AG09309 (cell line): ENCODE data around the gene MYLK.

ENCODE experiments used
- DNase-seq: peaks from one replicate; pipeline ENCODE4 v3.0.0-alpha.2; 2010; ENCODE audit warnings: low read depth
- H3K4me3 ChIP-seq: 2 replicates; pipeline ENCODE4 v1.5.1; 2011; ENCODE audit warnings: mild to moderate bottlenecking, low read depth, low read length, moderate library complexity; ENCODE audit not compliant: control insufficient read depth
- CTCF ChIP-seq: IDR thresholded peaks from 2 replicates; pipeline ENCODE4 v1.5.1; 2011; ENCODE audit warnings: mild to moderate bottlenecking, low read depth, low read length, inconsistent platforms; ENCODE audit not compliant: insufficient read depth, control insufficient read depth; ENCODE audit errors: missing control alignments

MYLK gene

GRCh38 chr3:123635217-123635616 lies 248.9 kb downstream of the MYLK start:
- H3K4me3 ChIP-seq = no peak overlapping the region
- TF ChIP-seq CTCF = no peak
- DNase-seq = no peak

GRCh38 chr3:123634149-123635051 lies 249.7 kb downstream of the MYLK start:
- no peak overlapping the region for H3K4me3 ChIP-seq
- DNase-seq = no peak
- no peak for TF ChIP-seq CTCF

DNA sequence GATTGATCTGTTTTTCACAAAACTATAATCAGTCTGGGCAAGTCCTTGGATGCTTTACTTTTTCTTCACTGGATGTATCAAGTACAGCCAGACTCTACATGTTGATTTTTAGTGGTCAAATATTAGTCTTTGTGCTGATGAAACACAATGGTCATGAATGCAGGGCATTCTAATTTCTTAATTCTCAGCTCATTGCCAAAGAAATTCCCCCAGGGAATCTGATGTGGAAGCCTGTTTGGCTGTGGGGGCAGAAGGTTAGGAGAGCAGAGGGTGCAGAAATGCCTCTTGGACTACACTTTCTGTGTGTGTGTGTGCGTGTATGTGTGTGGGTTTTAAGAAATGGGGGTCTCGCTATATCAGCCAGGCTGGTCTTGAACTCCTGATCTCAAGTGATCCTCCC lies 250.6 kb downstream of the MYLK start:
- TF ChIP-seq CTCF = no peak
- no peak overlapping the region for H3K4me3 ChIP-seq
- no peak for DNase-seq

DNA sequence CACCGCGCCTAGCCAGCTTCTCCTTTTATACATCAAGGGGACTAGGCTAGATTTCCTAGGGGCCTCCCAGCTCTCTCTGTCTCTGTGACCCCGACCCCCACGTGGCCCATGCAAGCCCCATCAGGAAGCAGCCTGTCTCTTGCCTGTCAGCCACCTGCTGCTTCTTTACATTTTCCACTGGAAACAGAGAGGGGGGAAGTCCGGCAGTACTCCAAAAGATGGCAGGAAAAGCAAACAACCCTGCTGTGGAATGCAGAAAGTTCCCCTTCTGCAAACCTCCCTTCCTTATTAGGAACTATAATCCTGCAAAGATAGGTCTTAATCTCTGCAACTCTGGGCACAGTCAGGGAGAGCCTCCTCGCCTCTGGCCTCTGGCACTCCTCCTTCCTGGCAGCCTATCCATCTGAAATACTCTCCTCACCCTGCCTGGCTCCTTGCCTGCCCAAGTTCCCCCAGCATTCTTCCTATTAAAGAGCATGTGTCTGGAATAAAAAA lies 251.9 kb downstream of the MYLK start:
- H3K4me3 ChIP-seq = no peak overlapping the region
- TF ChIP-seq CTCF = no peak
- no peak for DNase-seq

DNA sequence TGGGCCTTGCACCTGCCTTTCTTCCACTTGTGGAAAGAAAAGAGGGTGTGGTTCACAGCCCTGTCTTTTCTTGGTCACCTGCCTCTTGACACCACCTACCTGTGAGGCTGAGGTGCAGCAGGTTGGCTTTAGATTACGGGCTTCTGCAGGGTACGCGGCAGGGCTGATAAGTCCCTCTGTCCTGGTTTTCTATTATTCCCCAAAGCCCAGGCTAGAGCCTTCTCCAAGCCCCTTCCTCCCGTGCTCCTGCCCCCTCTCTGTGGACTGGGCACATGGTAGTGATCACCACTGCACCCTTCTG lies 254.4 kb downstream of the MYLK start:
- no peak for DNase-seq

GRCh38 chr3:123628996-123629746 lies 255.0 kb downstream of the MYLK start:
- no peak overlapping the region for H3K4me3 ChIP-seq
- no peak for TF ChIP-seq CTCF
- no peak for DNase-seq

More for the DNA sequence above, 254.4 kb downstream of the MYLK start:
- TF ChIP-seq CTCF = no peak
- no peak overlapping the region for H3K4me3 ChIP-seq
